Measurements from ENCODE around the gene FABP6.
"Not testable (repeated sequence)": the region's sequence is repeated elsewhere in the genome, so short reads cannot be mapped to it uniquely, and the experiment has no call there.

The FABP6 gene

GRCh38 chr5:160227012-160227411 lies 2.3 kb upstream of the FABP6 start:
- DNase-seq: no peak

- no peak for DNase-seq
These were observed 1.6 kb downstream of the FABP6 start for GRCh38 chr5:160230686-160231527.

- no peak for DNase-seq
These were observed 2.6 kb downstream of the FABP6 start for GRCh38 chr5:160231783-160232342.

- DNase-seq: no peak
These were observed 3.9 kb downstream of the FABP6 start for GRCh38 chr5:160233215-160233614.

- no peak for DNase-seq
These were observed 6.4 kb downstream of the FABP6 start for GRCh38 chr5:160235731-160236130.

GRCh38 chr5:160237571-160238093 lies 8.3 kb downstream of the FABP6 start:
- DNase-seq: no peak

GRCh38 chr5:160240350-160240749 lies 11.0 kb downstream of the FABP6 start:
- no peak for DNase-seq

GRCh38 chr5:160242145-160242544 lies 12.8 kb downstream of the FABP6 start:
- no peak for DNase-seq

- no peak for DNase-seq
These were observed 16.3 kb downstream of the FABP6 start for GRCh38 chr5:160245506-160246086.

- DNase-seq: not testable (repeated sequence)
These were observed 20.3 kb downstream of the FABP6 start for GRCh38 chr5:160249570-160249969.

- no peak for DNase-seq
These were observed 20.9 kb downstream of the FABP6 start for GRCh38 chr5:160250226-160250625.

GRCh38 chr5:160250826-160251225 lies 21.5 kb downstream of the FABP6 start:
- no peak for DNase-seq

- no peak for DNase-seq
These were observed 22.3 kb downstream of the FABP6 start for GRCh38 chr5:160251406-160252155.

- DNase-seq: no peak
These were observed 23.6 kb downstream of the FABP6 start for GRCh38 chr5:160252916-160253315.

GRCh38 chr5:160253441-160253840 lies 24.1 kb downstream of the FABP6 start:
- no peak for DNase-seq

GRCh38 chr5:160254706-160255105 lies 25.4 kb downstream of the FABP6 start:
- DNase-seq: no peak

- no peak for DNase-seq
These were observed 30.0 kb downstream of the FABP6 start for GRCh38 chr5:160259341-160259740.

GRCh38 chr5:160260006-160260775 lies 30.9 kb downstream of the FABP6 start:
- no peak for DNase-seq

GRCh38 chr5:160260881-160261815 lies 31.8 kb downstream of the FABP6 start:
- no peak for DNase-seq

GRCh38 chr5:160262151-160263074 lies 33.1 kb downstream of the FABP6 start:
- no peak for DNase-seq
